AG04449 (cell line): ENCODE results near the gene RALGPS1.
A peak's percentile ranks its signal among the peaks of the same experiment; 100 is the strongest.

ENCODE experiments used
- CTCF ChIA-PET: fragments of 350-600 bp; formaldehyde crosslinking; extraction: SDS; loops from one replicate; lab custom pipeline; 2021; ENCODE audit warnings: antibody characterized with exemption; lab: Yijun Ruan, JAX
- POLR2A ChIA-PET: fragments of 400-600, 350-600 bp; formaldehyde crosslinking; extraction: SDS; loops from one replicate; lab custom pipeline; 2020; ENCODE audit warnings: antibody characterized with exemption, inconsistent platforms; lab: Yijun Ruan, JAX
- DNase-seq: peaks from one replicate; pipeline ENCODE4 v3.0.0-alpha.2; 2010; ENCODE audit warnings: low read depth, low spot score
- H3K4me3 ChIP-seq: 2 replicates; pipeline ENCODE4 v1.5.1; 2011; ENCODE audit warnings: low read depth, mild to moderate bottlenecking, control low read depth, low read length
- CTCF ChIP-seq: IDR thresholded peaks from one replicate; pipeline ENCODE4 v1.5.1; 2011; ENCODE audit warnings: mild to moderate bottlenecking, moderate library complexity, low read length, control low read depth, inconsistent platforms; ENCODE audit not compliant: insufficient read depth; ENCODE audit errors: missing control alignments

The RALGPS1 gene

GRCh38 chr9:126914458-126915280, at the start of gene RALGPS1:
Gene RALGPS1, plus strand, starts transcription at chr9:126914782. Its CDS starts 47,508 bp downstream, at chr9:126962290.
- POLR2A ChIA-PET = interaction anchor here (0.6 kb wide), 2 partner anchors 287 to 404 kb away, joined by 3 to 4 read pairs; no protein-coding TSS in a partner anchor
- CTCF ChIA-PET = interaction anchor here (1.0 to 1.6 kb wide), 5 partner anchors 23 to 286 kb away, joined by 3 to 5 read pairs (median 3); partner anchors contain the start of gene ZBTB34
- peak within 1 kb of the TSS; percentile 53 for H3K4me3 ChIP-seq
- no peak for TF ChIP-seq CTCF
- DNase-seq = peak; percentile 72

GRCh38 chr9:126869368-126869767, 45.2 kb upstream of the RALGPS1 start:
- POLR2A ChIA-PET = interaction anchor here (1.4 kb wide), 1 partner anchor 9 kb away, joined by 3 read pairs; no protein-coding TSS in a partner anchor
- no peak for TF ChIP-seq CTCF
- no peak for DNase-seq
- CTCF ChIA-PET = interaction anchor here (1.1 to 3.7 kb wide), 2 partner anchors 10 to 329 kb away, joined by 5 to 19 read pairs; partner anchors contain the start of gene ZBTB34
- H3K4me3 ChIP-seq = no peak overlapping the region

- DNase-seq = no peak
- H3K4me3 ChIP-seq = no peak overlapping the region
- TF ChIP-seq CTCF = no peak
- ChIA-PET CTCF (interaction anchor here (1.1 to 1.4 kb wide), 2 partner anchors 13 to 16 kb away, joined by 3 to 6 read pairs; no protein-coding TSS in a partner anchor), POLR2A (no interaction called here)
Observed at GRCh38 chr9:126872516-126872915, 42.1 kb upstream of the RALGPS1 start.

GRCh38 chr9:126874546-126875314, 39.9 kb upstream of the RALGPS1 start:
- no peak for DNase-seq
- CTCF ChIA-PET = no interaction called here
- no peak overlapping the region for H3K4me3 ChIP-seq
- no peak for TF ChIP-seq CTCF
- POLR2A ChIA-PET = no interaction called here

GRCh38 chr9:126875756-126876510, 38.6 kb upstream of the RALGPS1 start:
- H3K4me3 ChIP-seq = no peak overlapping the region
- DNase-seq = no peak
- TF ChIP-seq CTCF = no peak
- POLR2A ChIA-PET = no interaction called here
- CTCF ChIA-PET = no interaction called here
